Stromal cell of bone marrow (primary cell): Measurements from ENCODE around the gene NELFA.
"Not testable (repeated sequence)": the region's sequence is repeated elsewhere in the genome, so short reads cannot be mapped to it uniquely, and the experiment has no call there.

ENCODE experiments used
- DNase-seq: peaks from one replicate; pipeline ENCODE4 v3.0.0-alpha.2; 2012; ENCODE audit warnings: low read depth

Gene NELFA

GRCh38 chr4:1993718-1994516 is 14.9 kb downstream of the NELFA start:
- DNase-seq: not testable (repeated sequence)

GRCh38 chr4:1993169-1993516 is 15.6 kb downstream of the NELFA start:
- DNase-seq: no peak

- no peak for DNase-seq
Measured at GRCh38 chr4:1992468-1993168, 16.2 kb downstream of the NELFA start.

- DNase-seq: no peak
Measured at GRCh38 chr4:1991596-1992434, 17.0 kb downstream of the NELFA start.

GRCh38 chr4:1991087-1991486 is 17.7 kb downstream of the NELFA start:
- DNase-seq: no peak

- no peak for DNase-seq
Measured at GRCh38 chr4:1990676-1991075, 18.1 kb downstream of the NELFA start.

- no peak for DNase-seq
Measured at GRCh38 chr4:1990348-1990645, 18.5 kb downstream of the NELFA start.

GRCh38 chr4:1989533-1990347 is 19.0 kb downstream of the NELFA start:
- no peak for DNase-seq

GRCh38 chr4:1988327-1988724 is 20.4 kb downstream of the NELFA start:
- DNase-seq: no peak

- no peak for DNase-seq
Measured at GRCh38 chr4:1987721-1988326, 20.9 kb downstream of the NELFA start.

GRCh38 chr4:1987296-1987695 is 21.5 kb downstream of the NELFA start:
- no peak for DNase-seq

- DNase-seq: no peak
Measured at GRCh38 chr4:1986578-1987210, 22.1 kb downstream of the NELFA start.

GRCh38 chr4:1985780-1986577 is 22.8 kb downstream of the NELFA start:
- DNase-seq: no peak

GRCh38 chr4:1985294-1985693 is 23.5 kb downstream of the NELFA start:
- DNase-seq: no peak

GRCh38 chr4:1984406-1985191 is 24.2 kb downstream of the NELFA start:
- no peak for DNase-seq

GRCh38 chr4:1983846-1984405 is 24.8 kb downstream of the NELFA start:
- DNase-seq: no peak

GRCh38 chr4:1983053-1983845 is 25.5 kb downstream of the NELFA start:
- no peak for DNase-seq
